Spinal cord (tissue), 10 donors: ENCODE measurements around the gene UBQLN4. TPM values are rescaled to one million over a fixed set of nuclear protein-coding genes. Genes with fewer than 3 reads are reported as not detected.

Experiments
- DNase-seq, 6 donors: peaks; one replicate each; pipeline versions ENCODE4 v3.0.0 to v3.0.0-alpha.2; 2013 to 2015; ENCODE audit warnings: low spot score in 6 of 6, low read depth in 4 of 6
- H3K27ac ChIP-seq: one replicate; pipeline ENCODE4 v1.5.1; 2013; ENCODE audit warnings: low read depth, low read length, control low read depth
- H3K27me3 ChIP-seq: one replicate; pipeline ENCODE4 v1.6.1; 2013; ENCODE audit warnings: low read length; ENCODE audit not compliant: control insufficient read depth, insufficient read depth
- H3K36me3 ChIP-seq: one replicate; pipeline ENCODE4 v1.6.1; 2013; ENCODE audit warnings: low read length; ENCODE audit not compliant: control insufficient read depth, insufficient read depth
- H3K4me1 ChIP-seq: one replicate; pipeline ENCODE4 v1.6.1; 2013; ENCODE audit warnings: low read length; ENCODE audit not compliant: control insufficient read depth, insufficient read depth
- H3K4me3 ChIP-seq: one replicate; pipeline ENCODE4 v1.5.1; 2013; ENCODE audit warnings: low read depth, low read length, control low read depth
- H3K9me3 ChIP-seq: one replicate; pipeline ENCODE4 v1.6.1; 2013; ENCODE audit warnings: low read length; ENCODE audit not compliant: control insufficient read depth, insufficient read depth
- WGBS: methylation state at CpG from one replicate; pipeline ENCODE4 v1.1.5; 2013; ENCODE audit warnings: missing lambda C conversion rate; ENCODE audit not compliant: insufficient coverage; 5-methylcytosine and 5-hydroxymethylcytosine counted together
- polyA plus RNA-seq, 2 donors: library from polyadenylated mRNA; unstranded; fragments of 120-200 nt; gene quantifications; one replicate each; pipeline ENCODE4 v1.2.1, GENCODE V29; 2013; ENCODE audit not compliant: insufficient read length in 2 of 2
- total RNA-seq, 2 donors: library from RNA; depleted of rRNA in 1 of 2; stranded (reverse); fragments of 120-200 nt in 1 of 2; fragments of >200 nt in 1 of 2; gene quantifications; one replicate each; pipeline versions ENCODE4 v1.2.3 to v1.2.4, GENCODE V29; 2013 to 2014
- donor health status: healthy.

Gene UBQLN4
- total and polyA plus RNA-seq, 4 donors, result 20.5 to 76.2 (median 51.3) TPM

DNA sequence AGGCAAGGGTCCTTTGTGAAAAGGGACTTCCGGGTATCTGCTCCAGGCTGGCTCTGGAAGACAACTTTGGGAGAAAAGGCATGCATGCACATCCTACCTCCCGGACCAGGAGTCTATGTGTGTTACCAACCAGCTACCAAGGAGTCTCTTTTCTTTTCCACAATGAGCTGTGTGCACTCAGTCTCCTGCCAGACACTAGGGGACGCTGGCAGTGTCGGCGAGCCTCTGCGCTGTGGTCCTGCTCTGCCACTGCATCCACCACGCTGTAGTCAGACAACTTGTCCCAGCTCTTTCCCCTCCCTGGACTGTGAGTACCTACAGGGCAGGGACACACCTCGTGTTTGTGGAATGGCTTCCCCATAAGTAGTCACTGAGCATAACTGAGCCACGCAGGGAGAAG, 27.7 kb downstream of the UBQLN4 start:
- H3K9me3 ChIP-seq, result no peaks in the 10 kb centered on the region
- WGBS, result 17% methylated on average over 9 of the region's 9 CpGs
- H3K4me3 ChIP-seq, result no peak overlapping the region

DNA sequence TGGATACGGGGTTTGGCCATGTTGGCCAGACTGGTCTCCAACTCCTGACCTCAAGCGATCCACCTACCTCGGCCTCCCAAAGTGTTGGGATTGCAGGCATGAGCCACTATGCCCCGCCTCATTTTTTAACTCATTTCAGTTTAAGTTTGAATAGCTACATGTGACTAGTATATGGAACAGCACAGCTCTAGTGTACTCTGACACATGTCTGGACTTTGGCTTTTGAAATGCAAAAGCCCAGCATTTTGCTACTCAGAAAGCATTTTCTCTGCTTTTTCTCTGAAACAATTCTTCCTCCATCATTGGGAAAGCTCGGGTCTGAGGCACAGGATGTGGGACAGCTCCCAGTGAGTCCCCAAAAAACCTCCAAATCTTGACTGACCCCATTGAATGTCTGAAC, 28.8 kb downstream of the UBQLN4 start:
- Histone ChIP-seq H3K27ac (no peak overlapping the region), H3K36me3 (no peaks in the 10 kb centered on the region), H3K9me3 (no peaks in the 10 kb centered on the region), H3K4me1 (peaks cover 10% of the 10 kb centered on the region), H3K27me3 (no peaks in the 10 kb centered on the region), H3K4me3 (no peak overlapping the region)
- 88% methylated on average over 4 of the region's 5 CpGs for WGBS
- DNase-seq, result no peak

More for the DNA sequence above, 27.7 kb downstream of the UBQLN4 start:
- H3K36me3 ChIP-seq, result no peaks in the 10 kb centered on the region
- peaks cover 4% of the 10 kb centered on the region for H3K4me1 ChIP-seq
- H3K27me3 ChIP-seq, result no peaks in the 10 kb centered on the region
- peak in 2 of 6 donors; percentile 42 to 47 for DNase-seq
- H3K27ac ChIP-seq, result no peak overlapping the region

DNA sequence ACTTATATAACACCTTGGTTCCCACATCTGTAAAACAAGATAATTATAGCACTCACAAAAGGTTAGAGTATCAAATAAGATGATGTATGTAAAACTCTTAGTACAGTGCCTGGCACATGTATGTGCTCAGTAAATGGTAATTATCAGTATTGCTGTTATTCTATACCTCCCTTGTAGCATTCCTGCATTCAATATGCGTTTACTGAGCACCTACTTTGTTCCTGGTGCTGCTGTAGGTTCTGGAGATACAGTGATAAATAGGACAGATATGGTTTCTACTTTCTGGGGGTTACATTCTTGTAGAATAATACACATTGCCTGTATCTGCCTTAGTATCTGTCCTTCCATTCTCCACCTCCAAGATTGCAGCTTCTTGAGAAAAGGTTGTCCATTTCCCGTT, 31.6 kb downstream of the UBQLN4 start:
- 60% methylated on average over 1 of the region's 2 CpGs for WGBS
- Histone ChIP-seq H3K27ac (no peak overlapping the region), H3K9me3 (no peaks in the 10 kb centered on the region), H3K4me3 (no peak overlapping the region), H3K4me1 (peaks cover 11% of the 10 kb centered on the region), H3K27me3 (no peaks in the 10 kb centered on the region), H3K36me3 (peaks cover 18% of the 10 kb centered on the region)
- no peak for DNase-seq

DNA sequence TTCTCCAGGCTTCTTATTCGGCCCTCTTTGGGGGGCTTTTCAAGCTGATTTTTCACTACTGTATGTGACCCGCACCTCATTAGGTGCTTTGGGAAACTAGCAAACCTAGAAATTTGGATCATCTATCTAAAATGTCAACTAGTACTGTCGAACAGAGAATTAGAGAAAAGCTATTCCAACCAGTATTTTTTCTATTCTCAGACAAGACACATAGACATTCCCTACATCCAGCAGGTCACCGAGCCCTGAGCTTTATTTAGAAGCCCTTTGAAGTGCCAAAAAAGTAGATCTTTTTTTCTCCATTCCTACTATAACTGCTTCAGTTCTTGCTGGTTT, 32.5 kb downstream of the UBQLN4 start:
- Histone ChIP-seq H3K27ac (peak overlapping the region; percentile 76), H3K4me3 (peak overlapping the region; percentile 78), H3K9me3 (no peaks in the 10 kb centered on the region), H3K4me1 (peaks cover 11% of the 10 kb centered on the region), H3K36me3 (peaks cover 27% of the 10 kb centered on the region), H3K27me3 (no peaks in the 10 kb centered on the region)
- WGBS, result 0% methylated on average over 1 of the region's 4 CpGs
- no peak for DNase-seq

DNA sequence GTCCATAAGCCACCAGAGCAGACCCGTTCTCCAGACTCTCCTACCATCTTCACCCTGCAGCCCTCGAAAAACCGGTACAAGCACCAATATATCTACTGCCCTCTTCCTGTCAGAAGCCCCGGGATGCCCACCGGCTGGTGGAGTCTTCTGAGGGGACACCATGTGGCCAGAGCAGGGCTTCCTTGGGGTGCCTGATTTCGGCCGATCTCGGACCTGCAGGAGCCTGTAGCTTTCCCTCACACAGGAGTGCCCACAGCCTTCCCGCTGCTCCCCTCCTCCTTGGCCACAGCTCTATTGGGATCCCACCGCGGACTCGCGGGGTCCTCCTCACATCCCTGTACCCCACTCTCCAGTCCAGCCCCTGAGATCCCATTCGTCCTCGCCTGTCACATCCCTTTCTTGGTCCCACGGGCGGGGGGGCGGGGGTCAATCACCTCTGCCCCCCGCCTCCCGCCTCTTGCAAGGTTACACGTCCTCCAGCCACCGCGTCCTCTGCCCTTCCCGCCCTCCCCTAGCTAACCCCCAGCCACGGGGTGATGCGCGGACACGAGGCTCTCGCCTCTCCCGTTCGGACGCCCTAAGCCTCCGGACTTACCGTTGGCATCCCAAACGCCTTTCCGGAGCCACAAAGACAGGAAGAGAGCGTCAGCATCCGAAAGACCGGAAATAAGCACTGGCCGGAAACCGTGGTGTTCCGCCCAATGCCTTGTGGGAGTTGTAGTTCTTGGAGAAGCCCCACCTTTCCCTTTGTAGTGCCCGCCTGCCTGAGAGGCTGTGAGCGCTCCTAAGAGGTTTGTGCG, 33.1 kb downstream of the UBQLN4 start, which contains the start of gene SSR2:
Gene SSR2 (minus strand): TSS at position 659 of the 800 bp plus-strand sequence. CDS start 784 bp downstream, outside the sequence.
- H3K4me1 ChIP-seq, result peaks cover 8% of the 10 kb centered on the region
- no peaks in the 10 kb centered on the region for H3K27me3 ChIP-seq
- H3K9me3 ChIP-seq, result no peaks in the 10 kb centered on the region
- H3K4me3 ChIP-seq, result peak within 1 kb of the TSS; percentile 78
- peak; percentile 76 to 99 (median 89) for DNase-seq
- peaks cover 31% of the 10 kb centered on the region for H3K36me3 ChIP-seq
- H3K27ac ChIP-seq, result peak within 1 kb of the TSS; percentile 76
- WGBS, result 0% methylated on average over 44 of the region's 45 CpGs

DNA sequence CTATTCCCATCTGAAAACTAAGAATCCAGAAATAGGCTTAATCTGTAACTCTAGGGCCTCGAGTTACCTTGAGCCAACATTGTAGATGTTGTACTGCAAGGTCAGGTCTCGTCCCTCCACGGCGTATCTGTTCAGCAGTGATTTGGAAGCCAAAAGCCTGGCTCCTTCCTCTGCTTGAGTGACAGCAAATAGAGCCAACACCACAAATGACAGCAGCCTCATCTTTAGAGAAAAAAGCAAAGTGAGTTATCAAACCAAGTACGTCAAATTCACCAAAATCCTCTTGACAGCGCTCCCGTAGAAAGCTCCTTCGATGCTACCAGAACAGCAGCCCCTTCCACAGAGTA, 33.7 kb downstream of the UBQLN4 start:
- 80% methylated on average over 8 of the region's 8 CpGs for WGBS
- Histone ChIP-seq H3K4me3 (peak overlapping the region; percentile 78), H3K27ac (no peak overlapping the region), H3K9me3 (no peaks in the 10 kb centered on the region), H3K36me3 (peaks cover 33% of the 10 kb centered on the region), H3K27me3 (no peaks in the 10 kb centered on the region), H3K4me1 (peaks cover 8% of the 10 kb centered on the region)
- DNase-seq, result no peak

DNA sequence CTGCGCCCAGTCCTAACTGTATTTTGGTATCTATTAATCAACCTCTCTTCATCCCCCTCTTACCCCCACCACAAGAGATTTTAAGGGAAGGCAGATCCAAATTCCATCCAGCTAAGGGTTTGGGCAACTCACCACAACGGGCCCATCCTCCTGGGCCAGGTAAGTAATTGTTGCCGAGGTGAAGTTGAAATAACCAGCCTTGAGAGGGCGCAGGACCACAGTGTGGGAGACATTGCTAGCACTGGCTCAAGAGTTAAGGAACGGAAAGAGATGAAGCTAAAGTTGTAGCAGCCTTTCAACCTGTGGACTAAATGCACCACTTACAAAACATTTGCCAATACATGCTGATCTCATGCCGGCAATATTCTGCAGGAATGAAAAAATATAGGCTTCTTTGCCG, 38.8 kb downstream of the UBQLN4 start:
- Histone ChIP-seq H3K36me3 (peaks cover 70% of the 10 kb centered on the region), H3K27me3 (no peaks in the 10 kb centered on the region), H3K27ac (no peak overlapping the region), H3K4me3 (no peak overlapping the region), H3K9me3 (no peaks in the 10 kb centered on the region), H3K4me1 (peaks cover 2% of the 10 kb centered on the region)
- no peak for DNase-seq
- 100% methylated on average over 3 of the region's 7 CpGs for WGBS

DNA sequence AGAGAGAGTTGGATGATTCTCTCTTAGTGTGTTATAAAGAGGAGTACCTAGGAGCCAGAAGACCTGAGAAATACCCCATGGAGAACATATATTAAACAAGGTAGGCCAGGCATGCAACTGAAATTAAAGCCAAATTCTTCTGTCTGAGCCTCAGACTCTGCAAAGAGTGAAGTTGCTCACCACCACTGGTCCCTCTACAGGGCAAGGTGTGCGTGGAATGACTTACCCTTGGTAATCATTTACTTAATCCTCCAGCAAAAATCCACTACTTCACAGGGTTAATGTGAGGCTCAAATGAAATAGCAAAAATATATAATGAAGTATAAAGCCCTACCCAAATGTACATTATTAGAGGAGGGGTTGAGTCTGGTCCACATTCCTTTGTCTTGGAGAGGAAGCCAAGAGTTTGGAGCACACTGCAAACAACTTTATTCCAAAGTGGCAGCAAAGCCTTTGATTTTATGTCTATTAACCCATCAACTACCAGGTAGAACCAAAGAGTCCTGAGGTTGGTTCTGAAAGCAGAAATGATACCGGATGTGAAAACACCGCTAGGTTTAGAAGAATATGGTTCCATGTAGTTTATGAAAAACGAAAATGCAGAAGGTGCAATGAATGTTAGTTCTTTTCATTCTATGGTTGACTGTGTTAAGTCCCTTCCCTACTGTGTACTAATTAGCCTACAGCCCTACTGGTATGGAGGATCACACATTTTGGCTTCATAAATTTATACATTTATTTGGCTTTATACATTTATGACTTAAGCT, 41.4 kb downstream of the UBQLN4 start:
- Histone ChIP-seq H3K4me1 (no peaks in the 10 kb centered on the region), H3K9me3 (no peaks in the 10 kb centered on the region), H3K27me3 (no peaks in the 10 kb centered on the region), H3K27ac (no peak overlapping the region), H3K4me3 (no peak overlapping the region), H3K36me3 (peaks cover 77% of the 10 kb centered on the region)
- WGBS, result no CpG with 5 or more reads among the region's 4 CpGs
- no peak for DNase-seq

DNA sequence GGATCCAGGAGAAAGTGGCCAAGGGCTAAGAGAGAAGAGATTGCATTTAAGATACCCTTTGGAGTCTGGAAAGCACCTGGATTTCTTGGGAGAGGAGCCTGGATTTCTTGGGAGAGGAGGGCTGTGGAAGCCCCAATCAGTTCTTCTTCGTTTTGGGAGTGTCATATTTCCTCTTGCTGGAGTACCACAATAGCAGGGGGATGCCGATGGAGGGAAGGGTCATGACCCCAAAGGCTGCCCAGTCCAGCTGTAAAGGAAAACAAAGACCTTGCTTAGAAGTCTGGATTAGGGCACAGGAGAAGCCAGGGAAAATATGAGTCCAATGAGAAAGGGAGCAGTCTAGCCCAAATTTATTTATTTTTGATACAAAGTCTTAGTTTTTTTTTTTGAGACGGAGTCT, 44.2 kb downstream of the UBQLN4 start:
- peaks cover 58% of the 10 kb centered on the region for H3K36me3 ChIP-seq
- H3K4me1 ChIP-seq, result no peaks in the 10 kb centered on the region

More for the DNA sequence above, 44.2 kb downstream of the UBQLN4 start:
- Histone ChIP-seq H3K27me3 (no peaks in the 10 kb centered on the region), H3K9me3 (no peaks in the 10 kb centered on the region), H3K4me3 (no peak overlapping the region), H3K27ac (no peak overlapping the region)
- 0% methylated on average over 1 of the region's 3 CpGs for WGBS
- DNase-seq, result no peak
